Psoas muscle (tissue), 8 donors: ENCODE measurements around the gene ANGEL2. TPM values are rescaled to one million over a fixed set of nuclear protein-coding genes. Genes with fewer than 3 reads are reported as not detected.
"Not testable (repeated sequence)": the region's sequence is repeated elsewhere in the genome, so short reads cannot be mapped to it uniquely, and the experiment has no call there.

Experiments used
- ATAC-seq, 4 donors: fragments of 200-7000 bp; cut with Tn5 transposase; one replicate each; pipeline ENCODE4 v1.9.1; 2020; ENCODE audit warnings: moderate library complexity in 3 of 4, mild to moderate bottlenecking in 2 of 4
- DNase-seq, 2 donors: peaks; one replicate each; pipeline ENCODE4 v3.0.0-alpha.2; 2020
- H3K27ac ChIP-seq: fragments of 200-600 bp; one replicate; pipeline ENCODE4 v1.8.0; 2022
- H3K27me3 ChIP-seq, 3 donors: fragments of 200-600 bp in 1 of 3; one replicate each; pipeline versions ENCODE4 v1.6.1 to v1.8.0; 2013 to 2022; ENCODE audit warnings: low read length in 2 of 3, mild to moderate bottlenecking in 2 of 3, moderate library complexity in 1 of 3; ENCODE audit not compliant: insufficient read depth in 3 of 3
- H3K36me3 ChIP-seq, 2 donors: fragments of 200-600 bp in 1 of 2; one replicate each; pipeline versions ENCODE4 v1.6.1 to v1.8.0; 2013 to 2022; ENCODE audit warnings: low read depth in 1 of 2, mild to moderate bottlenecking in 1 of 2, moderate library complexity in 1 of 2; ENCODE audit not compliant: insufficient read depth in 1 of 2
- H3K4me1 ChIP-seq: fragments of 200-600 bp; one replicate; pipeline ENCODE4 v1.8.0; 2022
- H3K4me3 ChIP-seq: fragments of 200-600 bp; one replicate; pipeline ENCODE4 v1.8.0; 2022; ENCODE audit warnings: mild to moderate bottlenecking
- H3K9me3 ChIP-seq: fragments of 200-600 bp; one replicate; pipeline ENCODE4 v1.8.0; 2022
- WGBS, 3 donors: extraction: QIAGEN DNeasy Blood & Tissue Kit; methylation state at CpG; one replicate each; pipeline versions ENCODE4 v1.1.6 to v1.1.7; 2013; 5-methylcytosine and 5-hydroxymethylcytosine counted together
- intact Hi-C, 2 donors: fragments of 100-400 bp; cut with DNase I; formaldehyde crosslinking; loops; one replicate each; pipeline versions ENCODE4 v1.11.0 to v1.14.2; 2022
- polyA plus RNA-seq, 3 donors: library from polyadenylated mRNA; stranded (reverse); fragments of 200-250 nt; gene quantifications; one replicate each; pipeline ENCODE4 v1.2.3, GENCODE V29; 2013
- total RNA-seq, 4 donors: library from RNA; stranded (reverse); fragmentation: NEBNext Ultra II Directional in 2 of 4; extraction: Animal tissue kit (Norgen Biotek cat#: 25700) in 2 of 4; gene quantifications; one replicate each; pipeline versions ENCODE4 v1.2.1 to v1.2.4, GENCODE V29; 2021 to 2023
- TF ChIP-seq, protein P1 (sequence below): fragments of 200-600 bp; IDR thresholded peaks from one replicate; pipeline ENCODE4 v1.8.0; 2022; ENCODE audit warnings: antibody characterized with exemption
- donor health status: healthy with polysubstance abuse.
- donor health status: DM: no; HTN: no; CAD: no; lungs with moderate emphysema.
- donor health status: Bipolar disorder and iron deficiency.
- donor health status: healthy.
- donor health status: DM: yes; HTN: yes; CAD: no.
- donor health status: DM: no; HTN: no; CAD: no.
- donor health status: DM: no; HTN: no; CAD: no.
- donor health status: DM: yes; HTN: yes; CAD: no.

The ANGEL2 gene
- total and polyA plus RNA-seq, 7 donors = 7.3 to 24.9 (median 18.2) TPM

- peaks cover 23% of the 10 kb centered on the region for H3K4me1 ChIP-seq
- H3K4me3 ChIP-seq = peak within 1 kb of the TSS; percentile 96
- H3K27ac ChIP-seq = peak within 1 kb of the TSS; percentile 87
- ATAC-seq (peak; percentile 99 to 100 (median 99)), DNase-seq (peak; percentile 86 to 92)
- TF ChIP-seq, protein P1, sequence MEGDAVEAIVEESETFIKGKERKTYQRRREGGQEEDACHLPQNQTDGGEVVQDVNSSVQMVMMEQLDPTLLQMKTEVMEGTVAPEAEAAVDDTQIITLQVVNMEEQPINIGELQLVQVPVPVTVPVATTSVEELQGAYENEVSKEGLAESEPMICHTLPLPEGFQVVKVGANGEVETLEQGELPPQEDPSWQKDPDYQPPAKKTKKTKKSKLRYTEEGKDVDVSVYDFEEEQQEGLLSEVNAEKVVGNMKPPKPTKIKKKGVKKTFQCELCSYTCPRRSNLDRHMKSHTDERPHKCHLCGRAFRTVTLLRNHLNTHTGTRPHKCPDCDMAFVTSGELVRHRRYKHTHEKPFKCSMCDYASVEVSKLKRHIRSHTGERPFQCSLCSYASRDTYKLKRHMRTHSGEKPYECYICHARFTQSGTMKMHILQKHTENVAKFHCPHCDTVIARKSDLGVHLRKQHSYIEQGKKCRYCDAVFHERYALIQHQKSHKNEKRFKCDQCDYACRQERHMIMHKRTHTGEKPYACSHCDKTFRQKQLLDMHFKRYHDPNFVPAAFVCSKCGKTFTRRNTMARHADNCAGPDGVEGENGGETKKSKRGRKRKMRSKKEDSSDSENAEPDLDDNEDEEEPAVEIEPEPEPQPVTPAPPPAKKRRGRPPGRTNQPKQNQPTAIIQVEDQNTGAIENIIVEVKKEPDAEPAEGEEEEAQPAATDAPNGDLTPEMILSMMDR = no peak
- H3K27me3 ChIP-seq = peaks cover 0 to 12% (median 0%) of the 10 kb centered on the region in 3 donors
- intact Hi-C loops = loop anchor here in 1 of 2 donors (2.0 kb wide), 1 partner anchor 35 kb away; no protein-coding TSS in a partner anchor
- WGBS, 3 donors = 0% methylated on average over 30 to 42 of the region's 42 CpGs
- no peaks in the 10 kb centered on the region for H3K36me3 ChIP-seq
- H3K9me3 ChIP-seq = no peaks in the 10 kb centered on the region
Measured at GRCh38 chr1:213051127-213051880, 35.6 kb upstream of the ANGEL2 start, which contains the start of gene RPS6KC1. Gene RPS6KC1, plus strand, starts transcription at chr1:213051241. Its CDS starts 164 bp downstream, at chr1:213051405.

GRCh38 chr1:213050745-213051126 lies 35.1 kb upstream of the ANGEL2 start:
- peaks cover 23% of the 10 kb centered on the region for H3K4me1 ChIP-seq
- peaks cover 0 to 12% (median 0%) of the 10 kb centered on the region in 3 donors for H3K27me3 ChIP-seq
- 14 to 21% (median 19%) methylated on average over 14 to 15 of the region's 15 CpGs for WGBS, 3 donors
- no peak for DNase-seq
- TF ChIP-seq, protein P1 = no peak
- intact Hi-C loops = loop anchor here in 1 of 2 donors (2.0 kb wide), 1 partner anchor 34 kb away; no protein-coding TSS in a partner anchor
- H3K4me3 ChIP-seq = peak overlapping the region; percentile 96
- no peaks in the 10 kb centered on the region for H3K9me3 ChIP-seq
- no peaks in the 10 kb centered on the region for H3K36me3 ChIP-seq
- peak; percentile 43 to 72 (median 62) for ATAC-seq
- peak overlapping the region; percentile 87 for H3K27ac ChIP-seq

- intact Hi-C loops = loop anchor here in 1 of 2 donors (2.0 kb wide), 1 partner anchor 32 kb away; no protein-coding TSS in a partner anchor
- 89 to 100% (median 94%) methylated on average over 1 of the region's 1 CpG for WGBS, 3 donors
- H3K36me3 ChIP-seq = no peaks in the 10 kb centered on the region
- peaks cover 0 to 18% (median 4%) of the 10 kb centered on the region in 3 donors for H3K27me3 ChIP-seq
- no peak overlapping the region for H3K27ac ChIP-seq
- DNase-seq (no peak), ATAC-seq (no peak)
- no peak overlapping the region for H3K4me3 ChIP-seq
- no peaks in the 10 kb centered on the region for H3K9me3 ChIP-seq
- peaks cover 15% of the 10 kb centered on the region for H3K4me1 ChIP-seq
- TF ChIP-seq, protein P1 = no peak
Measured at GRCh38 chr1:213049232-213049631, 33.6 kb upstream of the ANGEL2 start.

DNA sequence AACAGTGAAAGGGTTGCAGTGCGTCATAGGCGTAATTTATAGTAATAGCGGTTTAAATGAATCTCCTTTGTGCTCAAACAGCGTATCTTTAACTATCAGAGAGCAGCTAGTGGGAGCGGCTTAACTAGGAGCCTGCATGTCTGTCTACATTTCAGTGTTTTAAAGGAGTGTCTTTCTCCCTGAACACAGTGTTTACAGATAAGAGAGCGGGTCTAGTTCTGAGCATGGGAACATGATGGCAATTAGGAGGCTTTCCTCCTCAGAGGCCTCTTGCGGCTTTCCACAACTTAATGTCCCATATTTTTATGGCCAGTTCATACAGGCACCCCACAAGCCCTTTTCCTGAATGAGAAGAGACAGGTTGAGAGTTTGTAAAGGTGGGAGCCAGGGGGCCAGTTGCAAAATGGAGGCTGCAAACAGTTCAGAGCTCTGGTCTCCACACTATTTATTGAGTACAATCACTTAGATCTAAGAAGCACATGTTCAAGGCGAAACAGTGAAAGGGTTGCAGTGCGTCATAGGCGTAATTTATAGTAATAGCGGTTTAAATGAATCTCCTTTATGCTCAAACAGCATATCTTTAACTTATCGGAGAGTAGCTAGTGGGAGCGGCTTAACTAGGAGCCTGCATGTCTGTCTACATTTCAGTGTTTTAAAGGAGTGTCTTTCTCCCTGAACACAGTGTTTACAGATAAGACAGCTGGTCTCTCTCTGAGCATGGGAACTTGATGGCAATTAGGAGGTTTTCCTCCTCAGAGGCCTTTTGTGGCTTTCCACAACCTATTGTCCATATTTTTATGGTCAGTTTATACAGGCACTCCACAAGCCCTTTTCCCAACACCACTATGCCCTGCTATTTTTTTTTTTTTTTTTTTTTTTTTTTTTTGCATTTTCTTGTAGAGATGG lies 29.9 kb upstream of the ANGEL2 start:
- H3K36me3 ChIP-seq, ATAC-seq, H3K4me1 ChIP-seq, H3K9me3 ChIP-seq, intact Hi-C loops, H3K27ac ChIP-seq, DNase-seq, H3K4me3 ChIP-seq: not testable (repeated sequence)
- 92 to 93% (median 93%) methylated on average over 13 of the region's 13 CpGs for WGBS, 3 donors
- peaks cover 2 to 18% (median 7%) of the 10 kb centered on the region in 3 donors for H3K27me3 ChIP-seq
